Endothelial cell of umbilical vein (primary cell): Measurements from ENCODE around the gene CSHL1.

Source experiments
- CTCF ChIP-seq, 2 donors: IDR thresholded peaks; 1 replicate in 1 of 2; 2 replicates in 1 of 2; pipeline ENCODE4 v1.5.1; 2011; ENCODE audit warnings: low read length in 2 of 2, mild to moderate bottlenecking in 2 of 2, moderate library complexity in 2 of 2, control low read depth in 1 of 2, inconsistent platforms in 1 of 2, low read depth in 1 of 2; ENCODE audit not compliant: insufficient read depth in 1 of 2; ENCODE audit errors: extremely low read depth in 1 of 2
- EZH2 ChIP-seq: IDR thresholded peaks from 2 replicates; pipeline ENCODE4 v1.6.1; 2012; ENCODE audit warnings: borderline replicate concordance, low read depth, mild to moderate bottlenecking, moderate library complexity, low read length, inconsistent platforms; ENCODE audit not compliant: severe bottlenecking
- MAX ChIP-seq: IDR thresholded peaks from 2 replicates; pipeline ENCODE4 v1.6.1; 2011; ENCODE audit not compliant: insufficient read depth, insufficient read length
- MYC ChIP-seq: IDR thresholded peaks from one replicate; pipeline ENCODE4 v1.6.1; 2011; ENCODE audit warnings: mild to moderate bottlenecking, low read depth, low read length
- POLR2A ChIP-seq: IDR thresholded peaks from 2 replicates; pipeline ENCODE4 v1.6.1; 2012; ENCODE audit warnings: low read depth, mild to moderate bottlenecking, control low read depth, low read length

- TF ChIP-seq CTCF (IDR thresholded peaks at IDR 0.05; ENCODE audit: extremely low read depth in 1 of 2, insufficient read depth in 1 of 2, low read depth in 1 of 2, low read length in 2 of 2), result peak; percentile 38 to 94
- no peak for TF ChIP-seq EZH2
- TF ChIP-seq POLR2A, result no peak
- no peak for TF ChIP-seq MYC
- no peak for TF ChIP-seq MAX
Observed at GRCh38 chr17:63946440-63947363, 35.6 kb upstream of the CSHL1 start.
